ENCODE results near the gene CACUL1.
"Not testable (repeated sequence)": the region's sequence is repeated elsewhere in the genome, so short reads cannot be mapped to it uniquely, and the experiment has no call there.

CACUL1 gene

DNA sequence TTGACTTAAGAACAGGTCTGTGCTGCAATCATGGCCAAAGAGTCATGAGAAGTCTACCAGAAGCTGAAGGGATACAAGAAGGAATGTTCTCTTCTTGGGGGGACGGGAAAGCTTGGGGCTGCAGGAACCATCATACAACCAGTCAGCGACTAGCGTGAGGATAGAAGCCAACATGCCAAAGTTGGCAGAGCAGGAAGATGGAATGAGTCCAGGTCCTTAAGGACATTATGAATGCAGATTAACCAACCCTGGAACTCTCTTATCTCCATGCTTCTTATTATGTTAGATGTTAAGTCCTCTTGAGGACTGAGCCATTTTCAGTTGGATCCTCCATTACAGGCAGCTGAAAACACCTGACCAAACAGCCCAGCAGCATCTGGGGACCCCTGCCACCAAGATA is 17.2 kb upstream of the CACUL1 start:
- in situ Hi-C loops (cut with MboI; ENCODE audit: low pct_unique_long_range_greater_than_20kb, low sequenced_read_pairs) = no loop called here
- DNase-seq = no peak

- DNase-seq = no peak
- in situ Hi-C loops (cut with MboI; ENCODE audit: low pct_unique_long_range_greater_than_20kb, low sequenced_read_pairs) = no loop called here
These were observed 15.3 kb upstream of the CACUL1 start for GRCh38 chr10:118769898-118770600.

DNA sequence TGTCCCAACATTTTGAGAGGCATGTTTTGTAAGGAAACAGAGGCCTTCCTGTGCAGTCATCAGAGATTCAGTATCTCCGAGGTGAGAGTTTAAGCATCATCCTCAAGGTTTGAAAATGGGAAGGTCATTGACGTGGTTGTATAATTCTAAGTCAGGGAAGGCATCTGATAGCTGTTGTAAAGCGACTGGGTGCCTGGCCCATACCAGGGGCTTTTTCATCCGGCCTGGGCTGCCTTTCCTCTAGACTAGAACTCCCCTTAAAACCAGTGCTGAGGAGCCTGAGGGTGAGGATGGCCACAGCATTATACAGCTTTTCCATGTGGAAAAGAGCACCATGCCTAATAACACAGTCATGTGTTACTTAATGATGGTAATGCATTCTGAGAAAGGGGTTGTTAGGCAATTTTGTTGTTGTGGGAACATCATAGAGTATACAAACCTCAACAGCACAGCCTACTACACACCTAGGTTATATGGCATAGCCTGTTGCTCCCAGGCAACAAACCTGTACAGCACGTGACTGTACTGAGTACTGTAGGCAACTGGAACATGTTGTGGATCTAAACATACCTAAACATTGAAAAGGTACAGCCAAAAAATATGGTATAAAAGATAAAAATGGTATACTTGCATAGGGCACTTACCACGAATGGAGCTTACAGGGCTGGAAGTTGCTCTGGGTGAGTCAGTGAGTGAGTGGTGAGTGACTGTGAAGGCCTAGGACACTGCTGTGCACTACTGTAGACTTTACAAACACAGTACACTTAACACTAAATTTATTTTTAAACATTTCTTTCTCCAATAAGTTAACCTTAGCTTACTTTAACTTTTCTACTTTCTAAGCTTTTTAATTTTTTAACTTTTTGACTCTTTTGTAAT is 13.5 kb upstream of the CACUL1 start:
- in situ Hi-C loops (cut with MboI; ENCODE audit: low pct_unique_long_range_greater_than_20kb, low sequenced_read_pairs) = no loop called here
- no peak for DNase-seq

DNA sequence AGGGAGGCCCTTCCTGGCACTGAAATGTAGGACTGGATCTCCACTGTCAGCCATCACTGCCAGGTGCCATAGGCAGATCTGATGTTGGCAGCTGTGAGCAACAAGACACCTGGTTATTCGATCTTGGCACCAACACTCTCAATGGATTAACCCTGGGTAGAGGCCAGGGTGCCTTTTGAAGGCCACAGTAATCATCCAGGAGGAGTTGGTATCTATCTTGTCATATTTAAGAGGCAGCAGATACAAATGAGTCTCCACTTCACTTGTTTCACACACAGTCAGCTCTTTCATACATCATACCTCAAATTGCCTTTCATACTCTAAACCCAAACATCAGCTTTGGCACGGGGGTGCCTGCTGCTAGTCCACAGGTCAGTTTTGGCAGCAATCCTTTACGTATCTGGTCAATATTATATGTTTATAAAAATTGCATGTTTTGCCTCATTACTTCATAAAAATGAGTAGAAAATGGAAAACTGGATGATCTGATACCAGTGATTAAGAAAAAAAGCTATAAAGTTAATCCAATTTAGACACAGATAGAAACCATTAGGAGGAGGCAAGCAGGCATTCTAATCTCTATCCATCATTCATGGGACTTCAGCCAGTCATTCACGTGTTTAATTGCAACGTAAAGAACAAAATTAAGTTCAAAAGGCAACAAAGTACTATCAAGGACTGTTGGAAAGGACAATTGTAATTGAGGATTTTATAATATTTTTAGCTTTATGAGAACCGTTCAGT is 12.7 kb upstream of the CACUL1 start:
- in situ Hi-C loops (cut with MboI; ENCODE audit: low pct_unique_long_range_greater_than_20kb, low sequenced_read_pairs) = no loop called here
- DNase-seq = no peak

DNA sequence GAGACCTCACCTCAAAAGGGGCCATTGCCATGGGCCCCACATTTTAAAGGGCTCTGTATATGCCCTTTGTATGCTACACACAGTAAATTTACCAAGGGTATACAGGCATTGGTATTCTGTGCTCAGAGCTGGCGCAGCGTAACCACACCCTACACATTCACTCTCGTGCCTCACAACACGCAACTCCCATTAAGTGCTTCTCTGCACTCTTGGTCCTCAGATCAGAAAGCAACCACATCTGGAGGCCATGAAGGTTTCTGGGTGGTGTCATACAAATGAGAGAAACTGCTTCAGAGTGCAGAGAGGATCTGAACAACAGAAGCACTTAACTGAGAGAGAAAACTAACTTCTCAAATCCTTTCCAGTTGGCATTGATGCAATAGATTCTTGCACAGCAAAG is 9.4 kb upstream of the CACUL1 start:
- no peak for DNase-seq

DNA sequence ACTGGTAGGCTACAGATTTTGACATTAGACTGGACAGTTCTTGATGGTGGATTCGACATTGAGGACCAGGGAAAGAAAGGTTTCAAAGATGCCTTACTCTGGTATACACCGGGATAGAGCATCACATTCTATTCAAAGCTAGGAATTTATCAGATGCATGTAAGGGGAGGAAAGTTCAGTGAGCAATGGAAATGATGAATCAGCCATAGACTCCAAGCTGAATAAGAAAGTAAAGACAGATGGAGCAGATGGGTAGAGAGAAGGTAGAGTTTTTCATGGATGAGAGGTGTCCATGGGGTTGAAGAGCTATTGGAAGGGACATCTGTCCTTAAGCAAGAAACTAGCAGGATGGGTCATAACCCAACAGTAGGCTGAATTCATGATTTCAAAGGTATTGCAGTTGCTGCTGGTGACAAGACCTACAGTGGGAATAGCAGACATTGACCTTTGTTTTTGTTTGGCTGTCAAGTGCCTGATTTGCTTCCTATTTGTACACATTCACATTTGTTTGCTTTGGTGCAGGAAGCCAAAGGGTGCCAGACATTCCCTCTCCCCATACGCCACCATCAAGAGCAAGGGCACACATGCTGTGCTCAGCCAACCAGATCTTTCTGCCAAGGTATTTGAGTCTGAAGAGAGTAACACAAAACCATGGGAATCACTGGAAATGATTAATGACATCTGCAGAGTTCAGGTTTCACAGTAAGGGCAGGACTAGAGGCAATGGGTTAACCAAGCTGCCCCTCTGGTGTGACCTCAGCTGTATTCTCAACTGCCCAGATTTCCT is 8.6 kb upstream of the CACUL1 start:
- DNase-seq = no peak
- in situ Hi-C loops (cut with MboI; ENCODE audit: low pct_unique_long_range_greater_than_20kb, low sequenced_read_pairs) = no loop called here

More for the DNA sequence above, 9.4 kb upstream of the CACUL1 start:
- in situ Hi-C loops (cut with MboI; ENCODE audit: low pct_unique_long_range_greater_than_20kb, low sequenced_read_pairs) = no loop called here

DNA sequence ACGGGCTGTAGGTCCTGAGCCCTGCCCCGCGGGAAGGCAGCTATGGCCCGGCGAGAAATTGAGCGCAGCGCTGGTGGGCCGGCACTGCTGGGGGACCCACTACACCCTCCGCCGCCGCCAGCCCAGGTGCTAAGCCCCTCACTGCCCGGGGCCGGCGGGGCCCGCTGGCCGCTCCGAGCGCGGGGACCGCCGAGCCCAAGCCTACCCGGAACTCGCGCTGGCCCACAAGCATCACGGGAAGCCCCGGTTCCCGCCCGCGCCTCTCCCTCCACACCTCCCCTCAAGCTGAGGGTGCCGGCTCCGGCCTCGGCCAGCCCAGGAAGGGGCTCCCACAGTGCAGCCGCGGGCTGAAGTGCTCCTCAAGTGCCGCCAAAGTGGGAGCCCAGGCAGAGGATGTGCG is 5.5 kb upstream of the CACUL1 start:
- no peak for DNase-seq
- in situ Hi-C loops (cut with MboI; ENCODE audit: low pct_unique_long_range_greater_than_20kb, low sequenced_read_pairs) = no loop called here

GRCh38 chr10:118758449-118758848 is 3.7 kb upstream of the CACUL1 start:
- in situ Hi-C loops (cut with MboI; ENCODE audit: low pct_unique_long_range_greater_than_20kb, low sequenced_read_pairs) = no loop called here
- DNase-seq = no peak

- in situ Hi-C loops (cut with MboI; ENCODE audit: low pct_unique_long_range_greater_than_20kb, low sequenced_read_pairs) = no loop called here
- peak; percentile 65 for DNase-seq
These were observed 578 bp downstream of the CACUL1 start for GRCh38 chr10:118754229-118754555.

- no peak for DNase-seq
These were observed 1.2 kb downstream of the CACUL1 start for GRCh38 chr10:118753331-118754228.

DNA sequence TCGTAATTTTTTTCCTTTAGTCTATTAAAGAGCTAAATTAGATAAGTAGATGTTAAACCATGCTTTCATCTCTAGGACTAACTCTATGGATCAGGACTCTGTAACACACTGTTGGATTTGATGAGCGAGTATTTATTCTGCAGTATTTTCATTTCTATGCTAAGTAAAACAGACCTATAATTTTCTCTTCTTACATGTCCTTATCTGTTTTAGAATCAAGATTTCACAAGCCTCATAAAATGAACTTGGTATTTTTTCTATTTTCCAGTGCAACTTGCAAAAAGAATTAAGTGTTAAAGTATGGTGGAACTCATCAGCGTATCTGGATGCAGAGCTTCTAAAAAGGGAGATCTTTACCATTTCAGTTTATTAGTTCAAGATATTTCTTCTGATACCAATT is 2.4 kb downstream of the CACUL1 start:
- no peak for DNase-seq
- in situ Hi-C loops (cut with MboI; ENCODE audit: low pct_unique_long_range_greater_than_20kb, low sequenced_read_pairs) = no loop called here

More at GRCh38 chr10:118753331-118754228, 1.2 kb downstream of the CACUL1 start:
- in situ Hi-C loops (cut with MboI; ENCODE audit: low pct_unique_long_range_greater_than_20kb, low sequenced_read_pairs) = no loop called here

DNA sequence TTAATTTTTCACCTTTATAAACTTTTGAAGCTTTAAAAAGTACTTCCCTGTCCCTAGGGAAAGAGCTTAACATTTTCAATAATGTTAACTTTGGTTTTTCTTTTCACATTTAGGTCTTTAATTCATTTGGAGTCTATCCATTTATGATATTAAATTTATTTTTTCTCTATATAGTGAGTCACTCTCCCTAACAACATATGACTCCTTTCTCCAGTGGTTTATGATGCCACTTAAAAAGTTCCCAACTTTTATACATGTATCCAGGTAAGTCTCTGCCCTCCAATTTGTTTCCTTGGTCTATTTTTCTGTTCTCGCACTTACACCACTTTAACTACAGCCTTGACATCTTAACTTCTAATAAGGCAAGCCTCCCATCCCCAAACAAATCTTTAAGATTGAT is 3.5 kb downstream of the CACUL1 start:
- in situ Hi-C loops (cut with MboI; ENCODE audit: low pct_unique_long_range_greater_than_20kb, low sequenced_read_pairs) = no loop called here
- no peak for DNase-seq

GRCh38 chr10:118748041-118748440 is 6.7 kb downstream of the CACUL1 start:
- DNase-seq = no peak
- in situ Hi-C loops (cut with MboI; ENCODE audit: low pct_unique_long_range_greater_than_20kb, low sequenced_read_pairs) = no loop called here

DNA sequence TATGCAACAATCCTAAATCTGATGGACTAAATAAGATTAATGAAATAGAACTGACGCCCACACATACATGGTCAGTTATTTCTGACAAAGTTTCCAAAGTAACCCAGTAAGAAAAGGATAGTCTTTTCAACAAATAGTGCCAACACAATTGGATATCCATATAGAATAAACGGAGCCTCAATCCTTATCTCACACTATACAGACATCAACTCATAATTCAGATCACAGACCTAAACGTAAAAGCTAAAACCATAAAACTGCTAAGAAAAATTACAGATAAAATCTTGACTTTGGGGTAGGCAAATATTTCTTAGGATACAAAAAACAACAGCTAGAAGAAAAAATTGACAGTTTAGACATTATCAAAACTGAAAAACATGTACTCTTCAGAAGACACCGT is 8.5 kb downstream of the CACUL1 start:
- in situ Hi-C loops (cut with MboI; ENCODE audit: low pct_unique_long_range_greater_than_20kb, low sequenced_read_pairs) = no loop called here
- DNase-seq = no peak

DNA sequence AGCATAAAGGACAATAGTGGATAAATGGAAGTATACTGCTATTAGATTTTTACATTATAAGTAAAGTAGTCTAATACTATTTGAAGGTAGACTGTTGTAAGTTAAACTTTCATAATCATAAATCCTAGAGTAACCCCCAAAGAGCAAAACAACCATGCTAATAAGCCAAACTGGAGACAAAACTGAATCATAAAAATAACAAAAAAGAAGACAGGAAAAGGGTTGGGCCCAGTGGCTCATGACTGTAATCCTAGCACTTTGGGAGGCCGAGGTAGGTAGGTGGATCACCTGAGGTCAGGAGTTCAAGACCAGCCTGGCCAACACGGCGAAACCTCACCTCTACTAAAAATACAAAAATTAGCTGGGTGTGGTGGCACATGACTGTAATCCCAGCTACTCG is 9.7 kb downstream of the CACUL1 start:
- DNase-seq = no peak
- in situ Hi-C loops (cut with MboI; ENCODE audit: low pct_unique_long_range_greater_than_20kb, low sequenced_read_pairs) = no loop called here

GRCh38 chr10:118744346-118744918 is 10.3 kb downstream of the CACUL1 start:
- not testable (repeated sequence) for DNase-seq

GRCh38 chr10:118742782-118743181 is 12.0 kb downstream of the CACUL1 start:
- DNase-seq = no peak
- in situ Hi-C loops (cut with MboI; ENCODE audit: low pct_unique_long_range_greater_than_20kb, low sequenced_read_pairs) = no loop called here

More at GRCh38 chr10:118744346-118744918, 10.3 kb downstream of the CACUL1 start:
- in situ Hi-C loops (cut with MboI; ENCODE audit: low pct_unique_long_range_greater_than_20kb, low sequenced_read_pairs) = not testable (repeated sequence)

DNA sequence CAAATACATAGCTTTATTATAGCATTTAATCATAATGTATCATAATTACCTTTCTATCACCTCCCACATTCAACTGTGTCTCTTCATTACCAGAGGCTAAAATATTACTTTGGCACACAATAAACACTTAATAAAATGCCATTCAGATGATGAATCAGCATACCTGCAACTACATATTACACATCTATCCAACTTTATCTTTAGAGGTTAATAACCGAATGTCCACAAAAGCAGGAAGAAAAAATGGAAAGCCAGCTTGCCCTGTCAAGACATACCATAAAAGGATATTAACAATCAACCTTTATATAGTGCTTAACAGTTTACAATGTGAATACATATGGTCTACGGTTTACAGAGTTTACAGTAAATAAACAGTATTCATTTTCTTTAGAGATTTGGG is 12.7 kb downstream of the CACUL1 start:
- in situ Hi-C loops (cut with MboI; ENCODE audit: low pct_unique_long_range_greater_than_20kb, low sequenced_read_pairs) = no loop called here
- no peak for DNase-seq

Measured in KBM-7 (cell line).